ENCODE measurements around the gene PCSK6. TPM values are rescaled to one million over a fixed set of nuclear protein-coding genes. Genes with fewer than 3 reads are reported as not detected.

PCSK6 gene
- total RNA-seq, 2 experiments from 2014 or later: 0.28 TPM; not detected in 1

DNA sequence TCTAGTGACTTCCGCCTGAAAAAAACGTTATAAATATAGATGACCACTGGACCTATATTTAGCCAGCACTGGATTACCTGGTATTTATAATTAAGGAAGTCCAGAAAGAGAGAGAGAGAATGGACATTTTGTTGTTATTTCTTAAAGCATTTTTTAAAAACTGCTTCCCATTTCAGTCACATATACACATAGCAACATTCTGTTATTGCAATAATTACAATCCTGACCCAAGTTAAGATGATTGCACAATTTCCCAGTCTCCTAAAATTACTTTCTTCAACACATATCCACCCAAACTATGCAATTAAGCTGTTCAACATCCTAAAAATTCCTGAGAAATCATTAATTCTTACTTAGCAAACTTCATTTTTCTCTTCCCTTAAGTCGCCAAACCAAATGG is 37.7 kb downstream of the PCSK6 start:
- POLR2A ChIA-PET: no interaction called here

GRCh38 chr15:101451266-101451799 is 38.2 kb downstream of the PCSK6 start:
- H3K27ac Mint-ChIP-seq: no peak overlapping the region
- H3K27me3 Mint-ChIP-seq: peaks cover 54% of the 10 kb centered on the region
- POLR2A ChIA-PET: no interaction called here
- H3K4me1 Mint-ChIP-seq (ENCODE audit: low read depth): no peaks in the 10 kb centered on the region
- intact Hi-C loops (cut with DNase I, micrococcal nuclease): no loop called here
- ATAC-seq (ENCODE audit: poor library complexity): no peak
- Histone ChIP-seq H3K4me3 (ENCODE audit: low read length) (no peak overlapping the region), H3K9me3 (ENCODE audit: control insufficient read depth in 1 of 2, insufficient read depth in 1 of 2, low read length in 2 of 2) (peaks cover 0 to 6% of the 10 kb centered on the region in 2 experiments), H3K27ac (ENCODE audit: low read depth in 1 of 2, low read length in 2 of 2) (no peak overlapping the region), H3K4me1 (ENCODE audit: insufficient read depth, low read length) (peaks cover 9% of the 10 kb centered on the region), H3K36me3 (ENCODE audit: insufficient read depth, low read length) (no peaks in the 10 kb centered on the region), H3K27me3 (ENCODE audit: control insufficient read depth in 1 of 2, insufficient read depth in 2 of 2, low read length in 2 of 2) (peaks cover 0 to 15% of the 10 kb centered on the region in 2 experiments)
- TF ChIP-seq, protein P1, sequence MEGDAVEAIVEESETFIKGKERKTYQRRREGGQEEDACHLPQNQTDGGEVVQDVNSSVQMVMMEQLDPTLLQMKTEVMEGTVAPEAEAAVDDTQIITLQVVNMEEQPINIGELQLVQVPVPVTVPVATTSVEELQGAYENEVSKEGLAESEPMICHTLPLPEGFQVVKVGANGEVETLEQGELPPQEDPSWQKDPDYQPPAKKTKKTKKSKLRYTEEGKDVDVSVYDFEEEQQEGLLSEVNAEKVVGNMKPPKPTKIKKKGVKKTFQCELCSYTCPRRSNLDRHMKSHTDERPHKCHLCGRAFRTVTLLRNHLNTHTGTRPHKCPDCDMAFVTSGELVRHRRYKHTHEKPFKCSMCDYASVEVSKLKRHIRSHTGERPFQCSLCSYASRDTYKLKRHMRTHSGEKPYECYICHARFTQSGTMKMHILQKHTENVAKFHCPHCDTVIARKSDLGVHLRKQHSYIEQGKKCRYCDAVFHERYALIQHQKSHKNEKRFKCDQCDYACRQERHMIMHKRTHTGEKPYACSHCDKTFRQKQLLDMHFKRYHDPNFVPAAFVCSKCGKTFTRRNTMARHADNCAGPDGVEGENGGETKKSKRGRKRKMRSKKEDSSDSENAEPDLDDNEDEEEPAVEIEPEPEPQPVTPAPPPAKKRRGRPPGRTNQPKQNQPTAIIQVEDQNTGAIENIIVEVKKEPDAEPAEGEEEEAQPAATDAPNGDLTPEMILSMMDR (IDR thresholded peaks at IDR 0.05): no peak
- no peaks in the 10 kb centered on the region for H3K36me3 Mint-ChIP-seq (ENCODE audit: low read depth)
- no peaks in the 10 kb centered on the region for H3K9me3 Mint-ChIP-seq
- DNase-seq: no peak
- CTCF ChIA-PET: no interaction called here
- H3K4me3 Mint-ChIP-seq: no peak overlapping the region

More for the DNA sequence above, 37.7 kb downstream of the PCSK6 start:
- H3K27me3 ChIP-seq (ENCODE audit: control insufficient read depth in 1 of 2, insufficient read depth in 2 of 2, low read length in 2 of 2): peaks cover 0 to 15% of the 10 kb centered on the region in 2 experiments
- Mint-ChIP-seq H3K27ac (no peak overlapping the region), H3K4me3 (no peak overlapping the region), H3K36me3 (ENCODE audit: low read depth) (no peaks in the 10 kb centered on the region), H3K4me1 (ENCODE audit: low read depth) (no peaks in the 10 kb centered on the region), H3K9me3 (no peaks in the 10 kb centered on the region), H3K27me3 (peaks cover 54% of the 10 kb centered on the region)
- no peak for ATAC-seq (ENCODE audit: poor library complexity)
- CTCF ChIA-PET: no interaction called here
- no peak for DNase-seq
- H3K4me3 ChIP-seq (ENCODE audit: low read length): no peak overlapping the region
- peaks cover 0 to 6% of the 10 kb centered on the region in 2 experiments for H3K9me3 ChIP-seq (ENCODE audit: control insufficient read depth in 1 of 2, insufficient read depth in 1 of 2, low read length in 2 of 2)
- H3K36me3 ChIP-seq (ENCODE audit: insufficient read depth, low read length): no peaks in the 10 kb centered on the region
- peaks cover 9% of the 10 kb centered on the region for H3K4me1 ChIP-seq (ENCODE audit: insufficient read depth, low read length)
- no peak overlapping the region for H3K27ac ChIP-seq (ENCODE audit: low read depth in 1 of 2, low read length in 2 of 2)
- TF ChIP-seq, protein P1 (IDR thresholded peaks at IDR 0.05): no peak
- intact Hi-C loops (cut with DNase I, micrococcal nuclease): no loop called here

- Histone ChIP-seq H3K4me1 (ENCODE audit: insufficient read depth, low read length) (peaks cover 9% of the 10 kb centered on the region), H3K27ac (ENCODE audit: low read depth in 1 of 2, low read length in 2 of 2) (no peak overlapping the region), H3K4me3 (ENCODE audit: low read length) (no peak overlapping the region)
These were observed 38.9 kb downstream of the PCSK6 start for GRCh38 chr15:101450403-101451265.

More at GRCh38 chr15:101450403-101451265, 38.9 kb downstream of the PCSK6 start:
- Mint-ChIP-seq H3K9me3 (no peaks in the 10 kb centered on the region), H3K27me3 (peaks cover 48% of the 10 kb centered on the region), H3K36me3 (ENCODE audit: low read depth) (no peaks in the 10 kb centered on the region), H3K27ac (no peak overlapping the region), H3K4me3 (no peak overlapping the region), H3K4me1 (ENCODE audit: low read depth) (no peaks in the 10 kb centered on the region)
- ChIA-PET POLR2A (no interaction called here), CTCF (no interaction called here)
- H3K9me3 ChIP-seq (ENCODE audit: control insufficient read depth in 1 of 2, insufficient read depth in 1 of 2, low read length in 2 of 2): peaks cover 0 to 11% of the 10 kb centered on the region in 2 experiments
- H3K27me3 ChIP-seq (ENCODE audit: control insufficient read depth in 1 of 2, insufficient read depth in 2 of 2, low read length in 2 of 2): peaks cover 0 to 15% of the 10 kb centered on the region in 2 experiments
- no peak for DNase-seq
- intact Hi-C loops (cut with DNase I, micrococcal nuclease): no loop called here
- TF ChIP-seq, protein P1 (IDR thresholded peaks at IDR 0.05): no peak
- no peaks in the 10 kb centered on the region for H3K36me3 ChIP-seq (ENCODE audit: insufficient read depth, low read length)
- no peak for ATAC-seq (ENCODE audit: poor library complexity)

Measured in CD4-positive, alpha-beta T cell (primary cell).